Measurements from ENCODE around the gene SKAP2.

SKAP2 gene

DNA sequence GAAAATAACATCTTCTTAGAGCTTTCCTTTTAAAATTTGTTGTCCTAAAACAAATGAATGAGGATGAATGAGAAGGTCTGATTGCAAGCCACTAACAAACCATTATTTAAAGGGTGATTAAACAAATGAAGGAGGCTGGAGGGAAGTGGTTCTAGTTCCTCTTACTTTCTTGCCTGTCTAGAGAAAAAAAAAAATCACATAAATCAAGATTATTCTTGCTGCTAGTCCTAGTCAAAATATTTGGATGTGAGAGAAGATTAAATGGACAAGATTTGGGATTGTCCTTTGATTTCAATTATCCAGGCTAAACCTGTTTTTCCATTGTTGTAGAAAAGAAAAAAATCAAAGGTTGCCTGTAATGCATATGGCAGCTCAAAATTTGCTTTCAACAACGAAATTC is 3.3 kb downstream of the SKAP2 start:
- H3K27ac ChIP-seq: no peak overlapping the region
- no peaks in the 10 kb centered on the region for H3K36me3 ChIP-seq
- intact Hi-C loops (cut with DNase I; ENCODE audit: low total_unique reads): loop anchor here (5.0 to 10.0 kb wide), 4 partner anchors 296 to 999 kb away; partner anchors contain the start of gene HOXA7
- H3K4me3 ChIP-seq: no peak overlapping the region
- TF ChIP-seq, protein P1, sequence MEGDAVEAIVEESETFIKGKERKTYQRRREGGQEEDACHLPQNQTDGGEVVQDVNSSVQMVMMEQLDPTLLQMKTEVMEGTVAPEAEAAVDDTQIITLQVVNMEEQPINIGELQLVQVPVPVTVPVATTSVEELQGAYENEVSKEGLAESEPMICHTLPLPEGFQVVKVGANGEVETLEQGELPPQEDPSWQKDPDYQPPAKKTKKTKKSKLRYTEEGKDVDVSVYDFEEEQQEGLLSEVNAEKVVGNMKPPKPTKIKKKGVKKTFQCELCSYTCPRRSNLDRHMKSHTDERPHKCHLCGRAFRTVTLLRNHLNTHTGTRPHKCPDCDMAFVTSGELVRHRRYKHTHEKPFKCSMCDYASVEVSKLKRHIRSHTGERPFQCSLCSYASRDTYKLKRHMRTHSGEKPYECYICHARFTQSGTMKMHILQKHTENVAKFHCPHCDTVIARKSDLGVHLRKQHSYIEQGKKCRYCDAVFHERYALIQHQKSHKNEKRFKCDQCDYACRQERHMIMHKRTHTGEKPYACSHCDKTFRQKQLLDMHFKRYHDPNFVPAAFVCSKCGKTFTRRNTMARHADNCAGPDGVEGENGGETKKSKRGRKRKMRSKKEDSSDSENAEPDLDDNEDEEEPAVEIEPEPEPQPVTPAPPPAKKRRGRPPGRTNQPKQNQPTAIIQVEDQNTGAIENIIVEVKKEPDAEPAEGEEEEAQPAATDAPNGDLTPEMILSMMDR (IDR thresholded peaks at IDR 0.05): no peak
- H3K27me3 ChIP-seq: peaks cover 0 to 35% of the 10 kb centered on the region in 2 donors
- no peak for DNase-seq
- peaks cover 0 to 10% (median 0%) of the 10 kb centered on the region in 4 donors for H3K4me1 ChIP-seq
- H3K9me3 ChIP-seq: no peaks in the 10 kb centered on the region

DNA sequence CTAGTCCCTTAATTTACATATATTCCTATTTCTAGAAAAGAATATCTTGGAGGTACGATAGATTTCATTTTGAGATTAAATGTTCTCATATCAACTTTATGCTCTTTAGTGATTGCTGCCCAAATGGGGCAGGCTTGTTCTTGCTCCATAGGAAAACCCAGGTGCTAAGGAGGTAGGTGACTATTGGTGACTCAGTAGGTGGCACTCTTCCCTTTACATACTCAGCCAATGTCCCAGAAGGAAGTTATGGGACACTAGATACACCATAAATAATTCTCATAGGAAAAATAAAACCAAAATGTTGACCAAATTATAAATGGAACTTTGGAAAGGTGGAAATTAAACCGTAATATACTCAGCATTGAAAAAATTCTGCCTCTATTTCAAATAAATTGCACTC is 4.0 kb downstream of the SKAP2 start:
- H3K27me3 ChIP-seq: peaks cover 0 to 31% of the 10 kb centered on the region in 2 donors
- intact Hi-C loops (cut with DNase I; ENCODE audit: low total_unique reads): loop anchor here (5.0 to 10.0 kb wide), 4 partner anchors 297 to 998 kb away; partner anchors contain the start of gene HOXA7
- TF ChIP-seq, protein P1 (IDR thresholded peaks at IDR 0.05): no peak
- H3K27ac ChIP-seq: no peak overlapping the region
- DNase-seq: no peak
- H3K4me1 ChIP-seq: peaks cover 0 to 10% (median 0%) of the 10 kb centered on the region in 4 donors
- no peak overlapping the region for H3K4me3 ChIP-seq
- H3K9me3 ChIP-seq: no peaks in the 10 kb centered on the region
- H3K36me3 ChIP-seq: no peaks in the 10 kb centered on the region

DNA sequence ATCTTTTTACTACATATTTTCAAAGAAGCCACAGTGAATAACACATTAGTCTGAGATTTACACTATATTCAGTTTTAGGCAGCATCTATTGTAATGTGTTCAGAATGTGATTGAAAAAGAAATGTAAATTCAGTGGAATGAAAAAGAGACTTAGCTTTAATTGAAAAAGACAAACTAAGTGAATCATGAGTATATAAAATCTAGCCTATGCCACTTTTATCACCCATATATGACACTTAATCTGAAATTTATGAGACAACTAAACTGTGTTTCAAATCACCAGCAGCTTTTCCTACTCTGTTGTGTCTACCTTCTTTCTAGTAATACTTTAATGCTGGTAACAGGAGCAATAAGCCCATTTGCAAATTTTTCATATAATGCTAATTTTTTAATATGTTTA is 4.7 kb downstream of the SKAP2 start:
- Histone ChIP-seq H3K27ac (no peak overlapping the region), H3K4me1 (peaks cover 0 to 6% (median 0%) of the 10 kb centered on the region in 4 donors), H3K9me3 (no peaks in the 10 kb centered on the region), H3K36me3 (no peaks in the 10 kb centered on the region), H3K4me3 (no peak overlapping the region), H3K27me3 (peaks cover 0 to 36% of the 10 kb centered on the region in 2 donors)
- TF ChIP-seq, protein P1 (IDR thresholded peaks at IDR 0.05): no peak
- intact Hi-C loops (cut with DNase I; ENCODE audit: low total_unique reads): loop anchor here (5.0 to 10.0 kb wide), 6 partner anchors 233 to 997 kb away; partner anchors contain the start of genes CBX3, HNRNPA2B1 and HOXA7
- no peak for DNase-seq

DNA sequence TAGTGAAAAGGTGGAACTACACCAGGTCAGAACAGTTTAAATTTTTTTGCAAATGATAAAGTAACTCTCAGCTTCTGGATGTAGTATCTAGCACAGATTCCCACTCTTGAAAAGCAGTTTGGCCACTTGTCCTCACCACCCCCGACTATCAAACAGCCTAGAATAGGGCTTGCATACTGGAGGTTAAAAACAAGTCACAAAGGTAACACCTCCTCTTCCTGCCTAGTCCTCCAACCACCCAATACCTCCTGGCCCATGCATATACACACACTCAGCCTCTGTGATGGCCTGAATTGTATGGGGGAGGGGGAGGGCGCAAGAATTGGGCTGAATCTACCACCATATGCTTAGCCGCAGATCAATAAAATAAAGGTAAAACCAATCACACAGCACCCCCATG is 5.7 kb downstream of the SKAP2 start:
- Histone ChIP-seq H3K27me3 (peaks cover 0 to 35% of the 10 kb centered on the region in 2 donors), H3K9me3 (no peaks in the 10 kb centered on the region)
- intact Hi-C loops (cut with DNase I; ENCODE audit: low total_unique reads): loop anchor here (5.0 to 10.0 kb wide), 2 partner anchors 234 to 654 kb away; partner anchors contain the start of genes CBX3 and HNRNPA2B1

DNA sequence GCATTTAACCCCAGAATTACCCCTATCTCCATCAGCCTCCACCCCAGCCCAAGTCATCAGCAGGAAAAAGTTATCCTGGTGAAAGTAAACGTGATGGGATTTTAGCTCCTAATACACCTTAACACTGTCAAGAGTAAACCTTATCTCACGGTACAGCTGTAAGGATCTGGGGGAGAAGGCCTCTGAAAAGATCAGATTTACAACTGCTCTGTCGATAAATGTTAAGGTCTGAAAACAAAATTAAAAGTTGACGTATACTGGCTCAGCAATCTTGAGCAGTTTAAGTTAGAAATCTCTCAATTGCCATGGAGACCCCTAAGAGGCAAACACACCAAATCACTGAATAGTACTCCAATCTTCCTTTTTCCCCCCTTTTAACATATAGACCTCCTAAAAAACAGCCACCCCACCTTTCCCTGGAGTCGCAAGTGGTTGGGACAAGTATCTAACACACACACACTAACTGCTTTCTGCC is 6.1 kb downstream of the SKAP2 start:
- peak overlapping the region in 1 of 2 donors; percentile 9 for H3K4me3 ChIP-seq
- no peak for DNase-seq
- peaks cover 0 to 4% (median 0%) of the 10 kb centered on the region in 4 donors for H3K4me1 ChIP-seq
- no peaks in the 10 kb centered on the region for H3K36me3 ChIP-seq
- no peaks in the 10 kb centered on the region for H3K9me3 ChIP-seq
- peaks cover 0 to 35% of the 10 kb centered on the region in 2 donors for H3K27me3 ChIP-seq
- TF ChIP-seq, protein P1 (IDR thresholded peaks at IDR 0.05): no peak
- intact Hi-C loops (cut with DNase I; ENCODE audit: low total_unique reads): loop anchor here (5.0 to 10.0 kb wide), 2 partner anchors 234 to 653 kb away; partner anchors contain the start of genes CBX3 and HNRNPA2B1
- H3K27ac ChIP-seq: peak overlapping the region in 1 of 2 donors; percentile 4

More for the DNA sequence above, 5.7 kb downstream of the SKAP2 start:
- no peaks in the 10 kb centered on the region for H3K36me3 ChIP-seq
- TF ChIP-seq, protein P1 (IDR thresholded peaks at IDR 0.05): no peak
- no peak overlapping the region for H3K27ac ChIP-seq
- H3K4me3 ChIP-seq: no peak overlapping the region
- DNase-seq: no peak
- H3K4me1 ChIP-seq: peaks cover 0 to 6% (median 0%) of the 10 kb centered on the region in 4 donors
